HepG2 (cell line): ENCODE data around the gene ERBB4. TPM values are rescaled to one million over a fixed set of nuclear protein-coding genes. Genes with fewer than 3 reads are reported as not detected.

Source experiments
- ATAC-seq: fragments of 200-7000 bp; cut with Tn5 transposase; 3 replicates; pipeline ENCODE4 v1.9.1; 2020; ENCODE audit warnings: mild to moderate bottlenecking, moderate library complexity
- BruUV-seq: library from RNA; stranded (reverse); fragments of 400-500 nt; replicated peaks from 2 replicates; lab custom pipeline; 2021; lab: Mats Ljungman, UMichigan
- CTCF ChIA-PET: fragments of 300-600 bp; formaldehyde crosslinking; extraction: SDS; loops from one replicate; lab custom pipeline; 2021; ENCODE audit warnings: low total read pairs, inconsistent platforms, low intra/inter-chr PET ratio; lab: Yijun Ruan, JAX
- POLR2A ChIA-PET: fragments of 350-600 bp; sonication (Branson Sonifier 250); formaldehyde crosslinking; loops from one replicate; lab custom pipeline; 2020; ENCODE audit warnings: antibody characterized with exemption, inconsistent platforms; lab: Yijun Ruan, JAX
- DNase-seq: peaks from one replicate; pipeline ENCODE4 v3.0.0-alpha.2; 2015; ENCODE audit warnings: low spot score
- FAIRE-seq: peaks from 3 replicates; lab custom pipeline; 2011; peaks lifted over from hg19 to GRCh38; lab: Jason Lieb, UNC
- H2AFZ ChIP-seq: one replicate; pipeline ENCODE4 v1.6.1; 2011; ENCODE audit warnings: low read length, inconsistent platforms
- H3K27ac ChIP-seq: fragments of 300-600 bp; 3 replicates; pipeline ENCODE4 v1.8.0; 2011; ENCODE audit warnings: mixed run types, mild to moderate bottlenecking, mixed read lengths, low read length, inconsistent platforms; ENCODE audit not compliant: insufficient read depth; ENCODE audit errors: extremely low read length
- H3K27me3 ChIP-seq, 2 experiments: fragments of 200-600 bp in 1 of 2; 2 replicates in 1 of 2; 3 replicates in 1 of 2; pipeline versions ENCODE4 v1.6.0 to v1.8.0; 2011; ENCODE audit warnings: low read length in 2 of 2, mild to moderate bottlenecking in 2 of 2, moderate library complexity in 2 of 2, inconsistent platforms in 1 of 2; ENCODE audit not compliant: insufficient read depth in 2 of 2, control insufficient read depth in 1 of 2
- H3K36me3 ChIP-seq, 2 experiments: fragments of 200-600 bp in 1 of 2; replicated peaks in 1 of 2; 2 replicates in 1 of 2; 3 replicates in 1 of 2; pipeline versions ENCODE4 v1.5.1 to v1.8.0; 2011; ENCODE audit warnings: low read length in 2 of 2, inconsistent platforms in 1 of 2; ENCODE audit not compliant: insufficient read depth in 2 of 2, control insufficient read depth in 1 of 2
- H3K4me1 ChIP-seq: 2 replicates; pipeline ENCODE4 v1.5.1; 2012; ENCODE audit warnings: low read length, inconsistent platforms; ENCODE audit not compliant: insufficient read depth
- H3K4me2 ChIP-seq: 2 replicates; pipeline ENCODE4 v1.6.0; 2011; ENCODE audit warnings: low read depth, low read length, inconsistent platforms
- H3K4me3 ChIP-seq, 3 experiments: fragments of 200-600 bp in 1 of 3; sonication (generic), shearing (Covaris generic) in 1 of 3; replicated peaks in 1 of 3; 2 replicates each; pipeline ENCODE4 v1.5.1; 2011 to 2016; ENCODE audit warnings: low read length in 3 of 3, inconsistent platforms in 2 of 3, low read depth in 2 of 3, mild to moderate bottlenecking in 2 of 3, control low read depth in 1 of 3, mixed read lengths in 1 of 3; ENCODE audit not compliant: insufficient read depth in 1 of 3
- H3K79me2 ChIP-seq: one replicate; pipeline ENCODE4 v1.6.1; 2011; ENCODE audit warnings: low read length, inconsistent platforms; ENCODE audit not compliant: insufficient read depth
- H3K9ac ChIP-seq: 2 replicates; pipeline ENCODE4 v1.6.0; 2011; ENCODE audit warnings: mild to moderate bottlenecking, low read depth, low read length, inconsistent platforms; ENCODE audit not compliant: insufficient read depth
- H3K9me3 ChIP-seq: 2 replicates; pipeline ENCODE4 v1.5.1; 2012; ENCODE audit warnings: mild to moderate bottlenecking, low read length
- H4K20me1 ChIP-seq: 2 replicates; pipeline ENCODE4 v1.6.0; 2011; ENCODE audit warnings: inconsistent platforms, mild to moderate bottlenecking, low read length, moderate library complexity; ENCODE audit not compliant: insufficient read depth
- ARID4A ChIP-seq: sonication (generic); formaldehyde crosslinking; IDR thresholded peaks from 2 replicates; pipeline ENCODE4 v1.5.0; 2020; ENCODE audit warnings: mild to moderate bottlenecking, missing genetic modification reagents, borderline replicate concordance
- CBX5 ChIP-seq: sonication (generic); formaldehyde crosslinking; IDR thresholded peaks from 2 replicates; pipeline ENCODE4 v1.4.0; 2020; ENCODE audit warnings: missing genetic modification reagents, borderline replicate concordance
- CENPBD1 ChIP-seq: sonication (generic); formaldehyde crosslinking; IDR thresholded peaks from 2 replicates; pipeline ENCODE4 v1.8.0; 2022; ENCODE audit warnings: missing genetic modification reagents, low read depth, mild to moderate bottlenecking, borderline replicate concordance
- CENPX ChIP-seq: sonication (generic); formaldehyde crosslinking; IDR thresholded peaks from 2 replicates; pipeline ENCODE4 v1.9.0; 2021; ENCODE audit warnings: mild to moderate bottlenecking, missing genetic modification reagents, moderate library complexity
- CERS6 ChIP-seq: sonication (generic); formaldehyde crosslinking; IDR thresholded peaks from 2 replicates; pipeline ENCODE4 v1.5.0; 2020; ENCODE audit warnings: missing genetic modification reagents
- DMAP1 ChIP-seq: IDR thresholded peaks from 2 replicates; pipeline ENCODE4 v1.6.1; 2016
- FOXK1 ChIP-seq: sonication (generic); formaldehyde crosslinking; IDR thresholded peaks from 2 replicates; pipeline ENCODE4 v1.4.0; 2020; ENCODE audit warnings: low read depth, missing genetic modification reagents, borderline replicate concordance
- HNRNPH1 ChIP-seq: fragments of 200-400 bp; formaldehyde crosslinking; optimal IDR thresholded peaks from 2 replicates; pipeline ENCODE3; 2017; ENCODE audit warnings: mild to moderate bottlenecking, low read depth, low read length
- JUND ChIP-seq: sonication (generic); formaldehyde crosslinking; IDR thresholded peaks from 2 replicates; pipeline ENCODE4 v1.8.0; 2022; ENCODE audit warnings: mild to moderate bottlenecking, missing genetic modification reagents
- PHB2 ChIP-seq: fragments of 450-650 bp; IDR thresholded peaks from 2 replicates; pipeline ENCODE4 v1.6.1; 2018; ENCODE audit not compliant: partially characterized antibody
- SKI ChIP-seq: fragments of 450-650 bp; IDR thresholded peaks from one replicate; pipeline ENCODE4 v1.6.1; 2018; ENCODE audit warnings: mild to moderate bottlenecking; ENCODE audit not compliant: partially characterized antibody
- ZBTB42 ChIP-seq: sonication (generic); formaldehyde crosslinking; IDR thresholded peaks from 2 replicates; pipeline ENCODE4 v1.5.0; 2020; ENCODE audit warnings: mild to moderate bottlenecking, missing genetic modification reagents
- WGBS: methylation state at CpG from one replicate; pipeline ENCODE4 v1.1.6; 2017; ENCODE audit warnings: low lambda C conversion rate; 5-methylcytosine and 5-hydroxymethylcytosine counted together
- in situ Hi-C: cut with HindIII; loops from 2 replicates; pipeline ENCODE4 v1.10.0; 2017; ENCODE audit warnings: low pct_unique_long_range_greater_than_20kb; ENCODE audit not compliant: extremely low pct_ligation_motif_present
- intact Hi-C: fragments of 100-400 bp; cut with micrococcal nuclease; formaldehyde crosslinking; loops from one replicate; pipeline ENCODE4 v1.10.0; 2022; ENCODE audit not compliant: unreplicated experiment
- polyA plus RNA-seq, 8 experiments: library from polyadenylated mRNA; depleted of rRNA in 3 of 8; stranded (reverse) in 7 of 8; unstranded in 1 of 8; fragments of >200 nt; fragmentation: Illumina TruSeq in 4 of 8; extraction: Trizol in 4 of 8; gene quantifications; 2 replicates each; pipeline versions ENCODE4 v1.2.1 to v1.2.3, GENCODE V29; 2011 to 2016; ENCODE audit warnings: low read depth in 4 of 8, missing spikeins in 1 of 8, mixed read lengths in 1 of 8; ENCODE audit not compliant: insufficient read depth in 1 of 8
- total RNA-seq, 5 experiments: library from RNA; depleted of rRNA; stranded (reverse); fragments of >200 nt; fragmentation: Illumina TruSeq; extraction: Trizol; gene quantifications; 2 replicates each; pipeline ENCODE4 v1.2.3, GENCODE V29; 2016; ENCODE audit warnings: low read depth in 1 of 5

The ERBB4 gene
- total and polyA plus RNA-seq, 2 of the 13 experiments (the other 11 are each of a cell fraction or from before 2014, with no cell fraction given), result not detected

- intact Hi-C loops, result no loop called here
- H3K4me2 ChIP-seq, result no peak overlapping the region
- no peaks in the 10 kb centered on the region for H3K27me3 ChIP-seq
- DNase-seq (no peak), ATAC-seq (no peak), FAIRE-seq (no peak)
- no peak overlapping the region for H3K27ac ChIP-seq
- no peaks in the 10 kb centered on the region for H3K4me1 ChIP-seq
- no peak overlapping the region for H3K4me3 ChIP-seq
- H2AFZ ChIP-seq, result no peak overlapping the region
- CTCF ChIA-PET, result no interaction called here
- TF ChIP-seq DMAP1 (CRISPR knock-in tag) (no peak), CENPX (CRISPR knock-in tag) (no peak), FOXK1 (CRISPR knock-in tag) (no peak), JUND (CRISPR knock-in tag) (no peak), ZBTB42 (no peak), CENPBD1 (CRISPR knock-in tag) (no peak), PHB2 (no peak), HNRNPH1 (no peak), ARID4A (CRISPR knock-in tag) (no peak), CERS6 (CRISPR knock-in tag) (no peak), CBX5 (no peak), SKI (no peak)
- POLR2A ChIA-PET, result no interaction called here
- no peaks in the 10 kb centered on the region for H3K36me3 ChIP-seq
- no peaks in the 10 kb centered on the region for H3K9me3 ChIP-seq
- no peaks in the 10 kb centered on the region for H3K79me2 ChIP-seq
- no peak overlapping the region for H3K9ac ChIP-seq
- in situ Hi-C loops, result no loop called here
- no TSS peak for BruUV-seq
- 23% methylated on average over 1 of the region's 1 CpG for WGBS
- H4K20me1 ChIP-seq, result no peaks in the 10 kb centered on the region
These were observed 312.5 kb downstream of the ERBB4 start for GRCh38 chr2:212226114-212226513.
